Measurements from ENCODE around the gene CRKL. TPM values are rescaled to one million over a fixed set of nuclear protein-coding genes. Genes with fewer than 3 reads are reported as not detected.
"Not testable (repeated sequence)": the region's sequence is repeated elsewhere in the genome, so short reads cannot be mapped to it uniquely, and the experiment has no call there.

Gene CRKL
- total RNA-seq, 2 donors from 2014 or later: 70.0 to 84.9 TPM

DNA sequence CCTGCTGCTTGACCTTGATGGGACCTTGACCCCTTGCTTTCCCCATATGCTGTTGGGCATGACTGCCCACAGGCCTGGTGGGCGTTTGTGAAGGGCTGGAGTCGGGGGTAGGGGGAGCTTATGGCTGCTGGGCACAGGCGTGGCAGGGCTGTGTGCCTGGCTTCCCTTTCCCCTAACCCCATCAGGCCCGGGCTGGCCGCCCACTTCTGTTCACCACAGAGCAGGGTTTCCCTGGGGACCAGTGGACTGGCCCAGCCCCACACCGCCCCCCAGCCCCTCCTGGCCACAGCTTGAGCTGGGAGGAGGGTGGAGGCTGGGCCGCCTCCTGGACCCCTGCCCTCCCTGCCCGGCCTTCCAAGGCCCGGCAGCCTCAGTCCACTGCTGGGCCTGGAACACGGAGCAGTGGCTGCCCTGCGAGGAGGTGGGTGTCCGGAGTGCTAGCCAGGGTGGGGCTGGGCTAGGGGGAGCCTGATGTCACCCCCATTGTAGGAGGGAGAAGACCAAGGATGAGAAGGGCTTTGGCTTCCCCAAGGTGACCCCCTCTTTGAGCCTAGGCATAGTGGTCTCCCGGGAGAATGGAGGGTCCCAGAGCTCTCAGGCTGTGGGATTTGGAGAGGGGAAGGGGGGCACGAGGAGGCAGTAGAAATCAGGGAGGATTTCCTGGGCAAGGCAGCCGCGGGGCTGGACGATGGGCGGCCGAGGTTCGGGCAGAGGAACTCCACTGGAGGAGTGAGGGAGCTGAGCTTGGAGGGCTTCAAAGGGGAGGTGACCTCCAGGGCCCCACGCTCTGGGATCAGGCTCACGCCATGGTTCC, 49.9 kb downstream of the CRKL start, which contains the start of gene AIFM3:
TSS of gene AIFM3 (plus strand) at position 373 of the 814 bp plus-strand sequence. CDS start 690 bp downstream, outside the sequence.
- Mint-ChIP-seq H3K36me3 (no peaks in the 10 kb centered on the region), H3K9me3 (no peaks in the 10 kb centered on the region), H3K27ac (no peak within 1 kb of the TSS)
- ATAC-seq: no peak
- DNase-seq (ENCODE audit: low spot score in 2 of 2): no peak

DNA sequence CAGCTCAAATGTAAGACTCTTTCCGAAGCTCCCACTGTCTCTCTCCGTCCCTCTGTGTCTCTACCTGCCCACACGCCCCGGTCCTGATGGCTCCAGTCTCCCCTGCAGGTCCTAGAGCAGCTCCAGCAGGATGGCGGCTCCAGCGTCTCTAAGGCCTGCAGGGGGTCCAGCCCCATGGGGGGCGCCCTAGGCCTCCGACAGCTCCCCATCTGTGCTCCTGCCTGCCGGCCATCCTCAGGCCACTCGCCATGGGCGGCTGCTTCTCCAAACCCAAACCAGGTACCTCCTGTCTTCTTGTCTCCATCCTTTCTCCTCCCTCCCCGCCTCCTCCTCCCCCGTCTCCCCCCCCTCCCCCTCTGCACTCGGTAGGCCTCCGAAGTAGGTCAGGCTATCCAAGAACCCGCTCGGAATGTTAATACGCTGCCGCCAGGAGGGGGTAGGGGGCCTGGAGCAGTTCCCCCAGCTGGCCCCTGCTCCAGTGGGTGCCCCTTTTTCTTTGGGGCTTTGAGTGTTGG, 50.5 kb downstream of the CRKL start:
- DNase-seq (ENCODE audit: low spot score in 2 of 2) (no peak), ATAC-seq (no peak)
- Mint-ChIP-seq H3K27ac (no peak overlapping the region), H3K9me3 (no peaks in the 10 kb centered on the region), H3K36me3 (no peaks in the 10 kb centered on the region)

DNA sequence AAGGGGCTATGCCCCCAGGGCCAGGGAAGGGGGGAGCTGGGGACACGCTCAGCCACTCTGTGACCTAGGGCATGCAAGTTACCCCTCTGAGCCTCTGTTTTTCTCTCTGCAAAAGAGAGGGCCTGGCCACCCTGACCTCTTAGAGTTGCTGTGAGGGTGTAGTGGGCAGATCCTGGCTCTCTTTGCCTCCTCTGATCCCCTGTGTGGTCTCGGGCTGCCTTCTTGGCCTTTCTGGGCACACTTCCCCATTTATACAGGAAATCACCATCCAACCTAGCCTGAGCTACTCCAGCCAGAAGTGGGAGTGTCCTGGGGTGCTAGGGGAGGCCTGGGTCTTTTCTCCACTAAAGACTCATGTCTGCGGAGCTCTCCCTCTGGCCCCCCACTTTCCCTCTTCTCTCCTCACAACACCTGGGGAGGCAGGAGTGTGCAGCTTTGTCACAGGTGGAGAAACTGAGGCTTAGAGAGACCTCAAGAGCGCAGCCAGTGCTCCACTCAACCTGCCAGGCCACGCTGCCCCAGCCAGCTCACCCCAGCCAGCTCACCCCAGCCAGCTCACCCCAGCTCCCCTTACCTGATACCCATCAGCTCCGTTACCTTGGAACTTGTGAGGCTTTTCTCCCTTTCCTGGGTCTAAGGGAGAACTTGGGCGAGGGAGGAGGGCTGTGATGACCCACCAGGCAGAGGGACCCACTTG, 51.2 kb downstream of the CRKL start:
- Mint-ChIP-seq H3K9me3 (no peaks in the 10 kb centered on the region), H3K27ac (no peak overlapping the region), H3K36me3 (no peaks in the 10 kb centered on the region)
- ATAC-seq (no peak), DNase-seq (ENCODE audit: low spot score in 2 of 2) (no peak)

DNA sequence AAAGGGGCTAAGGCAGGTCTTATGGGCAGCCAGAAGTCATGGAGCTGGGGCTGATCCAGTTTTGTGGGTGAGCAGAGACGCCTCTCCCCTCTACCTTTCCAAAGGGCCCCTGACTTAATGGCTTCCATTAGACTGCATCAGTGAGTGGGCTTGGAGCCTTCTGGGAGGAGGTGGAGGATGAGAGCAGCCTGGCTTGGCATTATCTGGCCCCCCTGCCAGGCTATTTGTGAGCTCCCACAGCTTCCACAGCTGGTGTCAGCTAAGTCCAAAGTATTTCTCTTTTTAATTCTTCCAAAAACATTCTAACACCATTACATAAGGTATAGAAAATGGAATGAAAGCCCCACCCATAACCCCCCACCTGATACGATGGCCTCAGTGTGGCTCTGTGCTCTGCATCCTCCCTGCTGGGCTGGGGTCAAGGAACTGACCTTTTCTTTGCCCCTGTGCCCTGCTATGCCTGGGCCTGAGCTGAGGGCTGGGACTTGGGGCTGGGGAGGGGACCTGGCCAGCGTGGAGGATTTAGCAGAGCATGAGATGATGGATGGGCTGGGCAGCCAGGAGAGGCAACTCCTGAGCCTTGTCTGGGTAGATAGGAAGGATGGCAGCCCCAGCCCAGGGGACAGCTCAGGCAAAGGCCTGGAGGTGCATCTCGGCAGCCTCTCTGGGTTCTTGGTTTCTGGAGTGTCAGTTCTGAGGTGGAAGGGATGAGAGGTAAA, 53.9 kb downstream of the CRKL start:
- H3K27ac Mint-ChIP-seq: no peak overlapping the region
- DNase-seq (ENCODE audit: low spot score in 2 of 2): no peak
- no peaks in the 10 kb centered on the region for H3K9me3 Mint-ChIP-seq
- no peak for ATAC-seq
- no peaks in the 10 kb centered on the region for H3K36me3 Mint-ChIP-seq

DNA sequence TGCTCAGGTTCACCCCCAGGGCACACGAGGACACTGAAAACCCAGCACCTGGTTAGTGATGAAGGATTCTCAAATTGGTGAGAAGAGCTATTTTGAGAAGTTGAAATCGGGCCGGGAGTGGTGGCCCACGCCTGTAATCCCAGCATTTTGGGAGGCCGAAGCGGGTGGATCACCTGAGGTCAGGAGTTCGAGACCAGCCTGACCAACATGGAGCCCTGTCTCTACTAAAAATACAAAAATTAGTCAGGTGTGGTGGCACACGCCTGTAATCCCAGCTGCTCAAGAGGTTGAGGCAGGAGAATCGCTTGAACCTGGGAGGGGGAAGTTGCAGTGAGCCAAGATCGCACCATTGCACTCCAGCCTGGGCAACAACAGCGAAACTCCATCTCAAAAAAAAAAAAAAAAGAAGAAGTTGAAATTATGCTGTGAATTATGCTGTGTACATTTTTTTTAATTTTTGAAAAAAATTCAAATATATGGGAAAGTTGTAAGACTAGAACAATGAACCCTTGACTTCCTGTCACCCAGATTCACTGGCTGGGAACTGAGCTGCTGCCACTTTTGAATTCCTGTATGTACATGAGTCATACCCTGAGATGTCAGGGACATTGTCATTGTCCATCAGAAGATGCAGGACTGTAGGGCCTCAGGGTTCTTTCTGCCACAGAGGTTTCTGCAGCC, 54.9 kb downstream of the CRKL start:
- not testable (repeated sequence) for DNase-seq (ENCODE audit: low spot score in 2 of 2); H3K36me3 Mint-ChIP-seq; H3K27ac Mint-ChIP-seq; H3K9me3 Mint-ChIP-seq; ATAC-seq

DNA sequence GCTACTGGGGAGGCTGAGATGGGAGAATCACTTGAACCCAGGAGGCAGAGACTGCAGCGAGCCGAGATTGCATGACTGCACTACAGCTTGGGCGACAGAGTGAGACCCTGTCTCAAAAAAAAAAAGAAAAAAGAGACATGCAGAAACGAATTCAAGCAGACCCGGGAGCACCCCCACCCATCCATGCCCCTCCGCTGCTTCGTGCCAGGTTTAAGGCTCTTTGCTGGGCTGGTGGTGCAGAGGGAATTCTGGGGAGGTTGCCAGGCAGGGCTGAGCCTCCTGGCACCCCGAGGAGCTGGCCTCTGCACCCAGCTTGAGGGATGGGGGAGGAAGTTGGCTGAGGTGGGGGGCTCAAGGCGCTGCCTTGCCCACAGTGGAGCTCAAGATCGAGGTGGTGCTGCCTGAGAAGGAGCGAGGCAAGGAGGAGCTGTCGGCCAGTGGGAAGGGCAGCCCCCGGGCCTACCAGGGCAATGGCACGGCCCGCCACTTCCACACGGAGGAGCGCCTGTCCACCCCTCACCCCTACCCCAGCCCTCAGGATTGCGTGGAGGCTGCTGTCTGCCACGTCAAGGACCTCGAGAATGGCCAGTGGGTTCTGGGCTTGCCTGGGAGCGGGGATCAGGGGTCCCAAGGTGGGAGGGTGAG, 55.8 kb downstream of the CRKL start:
- Mint-ChIP-seq H3K36me3 (no peaks in the 10 kb centered on the region), H3K9me3 (no peaks in the 10 kb centered on the region)
- no peak for DNase-seq (ENCODE audit: low spot score in 2 of 2)

DNA sequence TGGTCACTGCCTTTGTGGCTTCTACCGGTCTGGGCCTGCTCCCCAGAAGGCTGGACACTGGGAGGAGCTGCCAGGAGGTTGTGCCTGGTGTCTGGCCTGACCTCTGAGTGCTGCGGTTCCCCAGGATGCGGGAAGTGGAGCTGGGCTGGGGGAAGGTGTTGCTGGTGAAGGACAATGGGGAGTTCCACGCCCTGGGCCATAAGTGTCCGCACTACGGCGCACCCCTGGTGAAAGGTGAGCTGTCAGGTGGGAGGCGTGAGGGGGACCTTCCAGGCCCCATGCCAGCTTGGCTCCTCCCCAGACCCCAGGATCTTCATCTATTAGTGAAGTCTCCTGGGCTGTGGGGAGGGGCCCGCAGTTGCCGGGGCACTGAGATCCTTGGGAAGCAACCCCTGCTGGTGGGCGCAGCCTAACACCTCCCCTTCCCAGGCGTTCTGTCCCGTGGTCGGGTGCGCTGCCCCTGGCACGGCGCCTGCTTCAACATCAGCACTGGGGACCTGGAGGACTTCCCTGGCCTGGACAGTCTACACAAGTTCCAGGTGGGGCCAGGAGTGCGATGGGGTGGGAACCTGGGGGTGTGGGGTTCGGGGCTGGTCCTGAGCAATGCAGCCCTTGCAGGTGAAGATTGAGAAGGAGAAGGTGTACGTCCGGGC, 56.6 kb downstream of the CRKL start:
- peaks cover 0 to 5% of the 10 kb centered on the region in 2 donors for H3K36me3 Mint-ChIP-seq
- no peak overlapping the region for H3K27ac Mint-ChIP-seq
- ATAC-seq: no peak
- DNase-seq (ENCODE audit: low spot score in 2 of 2): no peak
- peaks cover under 1 to 6% of the 10 kb centered on the region in 2 donors for H3K9me3 Mint-ChIP-seq

More for the DNA sequence above, 55.8 kb downstream of the CRKL start:
- no peak for ATAC-seq
- no peak overlapping the region for H3K27ac Mint-ChIP-seq

DNA sequence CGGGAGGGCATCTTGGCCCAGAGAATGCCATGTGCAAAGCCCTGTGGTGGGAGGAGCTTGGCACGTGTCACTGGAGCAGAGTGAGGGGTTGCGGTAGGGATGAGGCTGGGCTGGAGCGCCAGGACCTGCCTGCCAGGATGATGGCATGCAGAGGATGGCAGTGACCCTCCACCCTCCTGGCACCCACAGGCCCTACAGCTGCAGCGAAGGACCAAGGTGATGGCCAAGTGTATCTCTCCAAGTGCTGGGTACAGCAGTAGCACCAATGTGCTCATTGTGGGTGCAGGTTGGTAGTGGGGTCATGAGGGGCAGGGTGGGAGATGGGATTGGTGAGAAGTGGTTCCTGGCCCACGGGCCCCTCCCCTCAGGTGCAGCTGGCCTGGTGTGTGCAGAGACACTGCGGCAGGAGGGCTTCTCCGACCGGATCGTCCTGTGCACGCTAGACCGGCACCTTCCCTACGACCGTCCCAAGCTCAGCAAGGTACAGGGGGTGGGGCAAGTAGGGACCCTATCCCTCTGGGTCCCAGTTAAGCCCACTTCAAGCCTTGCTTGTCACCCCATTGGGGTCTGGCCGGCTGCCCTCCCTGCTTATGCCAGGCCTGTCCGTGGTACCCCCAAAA, 57.2 kb downstream of the CRKL start:
- H3K27ac Mint-ChIP-seq: no peak overlapping the region

DNA sequence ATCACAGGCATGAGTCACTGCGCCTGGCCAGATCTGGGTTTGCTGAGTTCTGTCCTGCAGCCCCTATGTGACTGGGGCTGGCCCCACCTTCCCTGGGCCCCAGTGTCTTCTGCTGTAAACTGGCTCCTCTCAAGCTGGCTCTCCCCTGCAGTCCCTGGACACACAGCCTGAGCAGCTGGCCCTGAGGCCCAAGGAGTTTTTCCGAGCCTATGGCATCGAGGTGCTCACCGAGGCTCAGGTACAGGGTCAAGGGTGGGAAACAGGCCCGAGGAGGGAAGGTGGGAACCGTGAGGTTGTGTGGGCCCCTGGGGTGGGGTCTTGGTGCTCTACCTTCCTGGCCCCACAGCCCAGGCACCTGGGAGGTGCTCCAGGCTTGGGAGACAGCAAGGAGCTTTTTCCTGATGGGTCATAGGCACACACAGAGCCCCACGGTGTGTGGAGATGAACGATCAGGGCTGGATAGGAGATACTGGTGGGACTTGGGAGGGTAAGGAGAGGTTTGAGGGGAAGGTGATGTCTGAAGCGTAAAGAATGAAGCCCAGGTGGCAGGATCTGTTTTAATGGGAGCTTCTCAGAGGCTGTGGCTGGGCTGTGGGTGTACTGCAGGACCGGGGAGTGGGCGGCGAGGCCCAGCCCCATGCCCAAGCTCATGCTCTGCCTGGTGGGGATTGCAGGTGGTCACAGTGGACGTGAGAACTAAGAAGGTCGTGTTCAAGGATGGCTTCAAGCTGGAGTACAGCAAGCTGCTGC, 58.5 kb downstream of the CRKL start:
- Mint-ChIP-seq H3K9me3 (peaks cover 4 to 10% of the 10 kb centered on the region in 2 donors), H3K27ac (peak overlapping the region in 1 of 2 donors; percentile 57), H3K36me3 (peaks cover 0 to 14% of the 10 kb centered on the region in 2 donors)
- DNase-seq (ENCODE audit: low spot score in 2 of 2): no peak
- no peak for ATAC-seq

More for the DNA sequence above, 57.2 kb downstream of the CRKL start:
- peaks cover 0 to 12% of the 10 kb centered on the region in 2 donors for H3K36me3 Mint-ChIP-seq
- ATAC-seq: no peak
- no peak for DNase-seq (ENCODE audit: low spot score in 2 of 2)
- H3K9me3 Mint-ChIP-seq: peaks cover 4 to 10% of the 10 kb centered on the region in 2 donors

DNA sequence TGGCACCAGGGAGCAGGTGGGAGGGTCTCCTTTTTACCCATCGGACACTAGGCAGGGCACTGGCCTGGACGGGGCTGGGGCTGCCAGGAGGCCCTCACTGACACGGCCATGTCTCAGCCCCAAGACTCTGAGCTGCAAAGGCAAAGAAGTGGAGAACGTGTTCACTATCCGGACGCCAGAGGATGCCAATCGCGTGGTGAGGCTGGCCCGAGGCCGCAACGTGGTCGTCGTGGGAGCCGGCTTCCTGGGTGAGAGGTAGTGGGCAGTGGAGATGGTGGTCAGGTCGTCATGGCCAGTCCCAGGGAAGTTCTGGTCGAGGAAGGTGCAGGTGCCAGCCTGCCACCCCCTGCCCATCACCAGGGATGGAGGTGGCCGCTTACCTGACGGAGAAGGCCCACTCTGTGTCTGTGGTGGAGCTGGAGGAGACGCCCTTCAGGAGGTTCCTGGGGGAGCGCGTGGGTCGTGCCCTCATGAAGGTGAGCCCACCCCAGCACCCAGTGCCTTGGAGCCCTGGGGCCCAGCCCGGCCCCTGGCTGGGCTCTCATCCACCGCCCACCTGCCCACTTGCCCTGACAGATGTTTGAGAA, 59.2 kb downstream of the CRKL start:
- peaks cover 4 to 10% of the 10 kb centered on the region in 2 donors for H3K9me3 Mint-ChIP-seq
- DNase-seq (ENCODE audit: low spot score in 2 of 2): no peak
- ATAC-seq: no peak
- H3K36me3 Mint-ChIP-seq: peaks cover 0 to 14% of the 10 kb centered on the region in 2 donors
- no peak overlapping the region for H3K27ac Mint-ChIP-seq

DNA sequence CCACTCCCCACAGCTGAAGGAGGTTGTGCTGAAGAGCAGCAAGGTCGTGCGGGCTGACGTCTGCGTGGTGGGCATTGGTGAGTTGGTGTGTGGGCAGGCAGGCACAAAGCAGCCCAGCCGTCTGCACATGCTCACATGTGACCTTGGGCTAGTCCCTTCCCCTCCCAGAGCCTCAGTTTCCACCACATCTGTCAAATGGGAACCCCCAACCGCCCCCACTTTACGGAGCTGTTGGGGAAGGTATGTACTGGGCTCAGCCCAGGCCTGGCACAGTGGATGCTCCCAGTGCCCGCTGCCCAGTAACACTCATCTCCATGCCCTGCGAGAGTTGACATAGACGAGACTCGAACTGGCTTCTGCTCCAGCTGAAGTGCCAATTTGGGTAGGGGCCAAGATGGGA, 59.8 kb downstream of the CRKL start:
- ATAC-seq (no peak), DNase-seq (ENCODE audit: low spot score in 2 of 2) (no peak)
- peaks cover 0 to 14% of the 10 kb centered on the region in 2 donors for H3K36me3 Mint-ChIP-seq
- no peak overlapping the region for H3K27ac Mint-ChIP-seq
- peaks cover 4 to 10% of the 10 kb centered on the region in 2 donors for H3K9me3 Mint-ChIP-seq

DNA sequence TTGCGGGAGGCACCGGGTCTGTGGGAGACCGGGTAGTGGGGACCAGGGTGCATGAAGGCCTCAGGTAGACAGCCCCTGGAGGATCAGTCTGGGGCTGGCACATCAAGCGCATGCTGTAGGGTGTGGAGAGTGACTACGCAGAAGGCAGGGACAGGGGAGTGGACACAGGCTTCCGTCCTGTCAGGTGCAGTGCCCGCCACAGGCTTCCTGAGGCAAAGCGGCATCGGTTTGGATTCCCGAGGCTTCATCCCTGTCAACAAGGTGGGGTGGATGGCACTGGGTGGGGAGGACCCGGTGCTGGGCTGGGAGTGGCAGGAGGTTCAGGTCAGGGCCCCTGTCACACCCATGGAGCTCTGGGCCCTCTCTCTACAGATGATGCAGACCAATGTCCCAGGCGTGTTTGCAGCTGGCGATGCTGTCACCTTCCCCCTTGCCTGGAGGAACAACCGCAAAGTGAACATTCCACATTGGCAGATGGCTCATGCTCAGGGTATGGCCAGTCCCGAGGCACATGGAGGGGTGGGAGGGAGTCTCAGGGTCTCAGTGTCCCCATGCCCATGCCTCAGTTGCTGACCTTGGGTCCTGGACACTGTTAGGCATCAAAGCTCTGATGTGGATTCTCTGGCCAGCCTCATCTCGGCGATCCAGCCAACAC, 60.4 kb downstream of the CRKL start:
- ATAC-seq: no peak
- peaks cover 2 to 17% of the 10 kb centered on the region in 2 donors for H3K36me3 Mint-ChIP-seq

DNA sequence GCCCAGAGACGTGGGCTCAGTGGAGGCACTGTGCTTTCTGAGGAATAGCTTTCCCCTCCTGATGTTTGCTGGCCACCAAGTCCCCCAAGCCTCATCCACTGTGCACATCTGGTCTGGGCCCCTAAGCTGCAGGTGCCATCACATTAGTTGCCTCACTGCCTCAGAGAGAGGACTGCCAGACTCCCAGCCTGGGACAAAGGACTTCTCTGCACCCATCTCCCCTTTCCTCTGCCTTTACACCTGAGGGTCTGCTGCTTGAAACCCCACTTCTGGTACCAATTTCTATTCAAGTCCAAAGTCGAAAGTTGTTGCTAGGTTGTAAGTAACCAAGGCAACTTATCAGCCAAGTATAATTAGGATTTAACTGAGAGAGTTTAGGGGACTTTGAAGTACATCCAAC, 61.2 kb downstream of the CRKL start:
- ATAC-seq (no peak), DNase-seq (ENCODE audit: low spot score in 2 of 2) (no peak)
- H3K27ac Mint-ChIP-seq: no peak overlapping the region
- peaks cover 4 to 10% of the 10 kb centered on the region in 2 donors for H3K9me3 Mint-ChIP-seq
- peaks cover 6 to 19% of the 10 kb centered on the region in 2 donors for H3K36me3 Mint-ChIP-seq

More for the DNA sequence above, 60.4 kb downstream of the CRKL start:
- no peak for DNase-seq (ENCODE audit: low spot score in 2 of 2)
- peaks cover 4 to 10% of the 10 kb centered on the region in 2 donors for H3K9me3 Mint-ChIP-seq
- H3K27ac Mint-ChIP-seq: no peak overlapping the region
